SK-N-SH (cell line): Measurements from ENCODE around the gene PAXX. TPM values are rescaled to one million over a fixed set of nuclear protein-coding genes. Genes with fewer than 3 reads are reported as not detected.

Experiments used
- CTCF ChIA-PET: fragments of 300-600, 350-600 bp; formaldehyde crosslinking; extraction: SDS; loops from one replicate; lab custom pipeline; 2021; lab: Yijun Ruan, JAX
- POLR2A ChIA-PET: fragments of 350-600 bp; sonication (Branson Sonifier 250); formaldehyde crosslinking; extraction: SDS; loops from one replicate; lab custom pipeline; 2020; ENCODE audit warnings: antibody characterized with exemption, inconsistent platforms; lab: Yijun Ruan, JAX
- DNase-seq: peaks from one replicate; pipeline ENCODE4 v3.0.0; 2012
- H2AFZ ChIP-seq: fragments of 200-600 bp; sonication (generic); 2 replicates; pipeline ENCODE4 v1.8.1; 2016; ENCODE audit warnings: antibody characterized with exemption, mild to moderate bottlenecking, low read depth
- H3F3A ChIP-seq: fragments of 200-600 bp; sonication (generic); replicated peaks from 2 replicates; pipeline ENCODE3; 2016; ENCODE audit warnings: antibody characterized with exemption, mild to moderate bottlenecking; ENCODE audit not compliant: insufficient read depth
- H3K27ac ChIP-seq, 2 experiments: fragments of 200-500 bp in 1 of 2; fragments of 200-600 bp in 1 of 2; sonication (Bioruptor generic) in 1 of 2; sonication (generic), shearing (Covaris generic) in 1 of 2; 2 replicates each; pipeline versions ENCODE4 v1.5.1 to v1.6.1; 2014 to 2016; ENCODE audit warnings: low read depth in 2 of 2, inconsistent platforms in 1 of 2, low read length in 1 of 2, mild to moderate bottlenecking in 1 of 2, mixed read lengths in 1 of 2
- H3K27me3 ChIP-seq: fragments of 200-600 bp; sonication (generic), shearing (Covaris generic); 2 replicates; pipeline ENCODE4 v1.6.1; 2016; ENCODE audit warnings: mixed run types; ENCODE audit not compliant: insufficient read depth
- H3K36me3 ChIP-seq, 2 experiments: fragments of 200-500 bp in 1 of 2; fragments of 200-600 bp in 1 of 2; sonication (Bioruptor generic) in 1 of 2; sonication (generic) in 1 of 2; replicated peaks in 1 of 2; 2 replicates each; pipeline versions ENCODE3 to v1.5.1; 2014 to 2016; ENCODE audit warnings: low read length in 1 of 2, mild to moderate bottlenecking in 1 of 2; ENCODE audit not compliant: insufficient read depth in 2 of 2, control insufficient read depth in 1 of 2
- H3K4me1 ChIP-seq, 2 experiments: fragments of 200-500 bp in 1 of 2; fragments of 200-600 bp in 1 of 2; sonication (Bioruptor generic) in 1 of 2; sonication (generic), shearing (Covaris generic) in 1 of 2; 2 replicates each; pipeline versions ENCODE4 v1.5.1 to v1.6.1; 2014 to 2016; ENCODE audit warnings: low read depth in 1 of 2, low read length in 1 of 2, mixed run types in 1 of 2; ENCODE audit not compliant: insufficient read depth in 2 of 2, control insufficient read depth in 1 of 2
- H3K4me2 ChIP-seq: fragments of 200-600 bp; sonication (generic), shearing (Covaris generic); 2 replicates; pipeline ENCODE4 v1.6.1; 2017; ENCODE audit warnings: mixed run types
- H3K4me3 ChIP-seq, 2 experiments: fragments of 200-500 bp in 1 of 2; fragments of 200-600 bp in 1 of 2; sonication (Bioruptor generic) in 1 of 2; sonication (generic), shearing (Covaris generic) in 1 of 2; 2 replicates each; pipeline versions ENCODE4 v1.5.1 to v1.8.1; 2014 to 2016; ENCODE audit warnings: low read depth in 2 of 2, inconsistent platforms in 1 of 2, low read length in 1 of 2, mild to moderate bottlenecking in 1 of 2, mixed read lengths in 1 of 2, moderate library complexity in 1 of 2
- H3K79me2 ChIP-seq: fragments of 200-600 bp; sonication (generic); 2 replicates; pipeline ENCODE4 v1.8.1; 2017; ENCODE audit warnings: mild to moderate bottlenecking; ENCODE audit not compliant: insufficient read depth
- H3K9ac ChIP-seq: fragments of 200-600 bp; sonication (generic); 2 replicates; pipeline ENCODE4 v1.6.1; 2017; ENCODE audit warnings: mixed run types
- H3K9me2 ChIP-seq: fragments of 200-600 bp; sonication (generic); 2 replicates; pipeline ENCODE4 v1.6.1; 2017; ENCODE audit warnings: mixed run types
- H3K9me3 ChIP-seq: fragments of 200-600 bp; sonication (generic); 2 replicates; pipeline ENCODE4 v1.6.1; 2017; ENCODE audit warnings: mixed run types, mild to moderate bottlenecking, moderate library complexity
- H4K20me1 ChIP-seq: fragments of 200-600 bp; sonication (generic); 2 replicates; pipeline ENCODE4 v1.6.1; 2017; ENCODE audit warnings: mild to moderate bottlenecking, mixed run types; ENCODE audit not compliant: insufficient read depth
- CHD2 ChIP-seq: fragments of 150-350 bp; IDR thresholded peaks from 2 replicates; pipeline ENCODE4 v1.6.1; 2018; ENCODE audit warnings: low read length; ENCODE audit not compliant: partially characterized antibody
- ELF1 ChIP-seq: IDR thresholded peaks from 2 replicates; pipeline ENCODE4 v1.4.0; 2012
- EP300 ChIP-seq, 2 experiments: IDR thresholded peaks; 2 replicates each; pipeline versions ENCODE4 v1.4.0 to v1.6.1; 2012; ENCODE audit warnings: borderline replicate concordance in 1 of 2, low read depth in 1 of 2, low read length in 1 of 2
- EZH2phosphoT487 ChIP-seq: fragments of 200-600 bp; sonication (generic); IDR thresholded peaks from 2 replicates; pipeline ENCODE4 v1.6.1; 2017; ENCODE audit warnings: low read depth, mixed run types, mild to moderate bottlenecking, antibody characterized with exemption, moderate library complexity, borderline replicate concordance
- GABPA ChIP-seq: IDR thresholded peaks from 2 replicates; pipeline ENCODE4 v1.4.0; 2012; ENCODE audit warnings: low read depth, mild to moderate bottlenecking
- GATA2 ChIP-seq: sonication (generic); formaldehyde crosslinking; IDR thresholded peaks from 2 replicates; pipeline ENCODE4 v1.5.0; 2020; ENCODE audit warnings: mild to moderate bottlenecking, missing genetic modification reagents
- IRF3 ChIP-seq: fragments of 150-350 bp; IDR thresholded peaks from 2 replicates; pipeline ENCODE4 v1.6.1; 2016; ENCODE audit warnings: mild to moderate bottlenecking, low read depth, low read length
- MAX ChIP-seq: IDR thresholded peaks from 2 replicates; pipeline ENCODE4 v1.4.0; 2012; ENCODE audit warnings: low read depth
- MXI1 ChIP-seq: IDR thresholded peaks from 2 replicates; pipeline ENCODE4 v1.6.1; 2012; ENCODE audit warnings: mild to moderate bottlenecking, low read depth, low read length, improper control_type of control experiment
- NFIC ChIP-seq: IDR thresholded peaks from 2 replicates; pipeline ENCODE4 v1.4.0; 2012; ENCODE audit warnings: borderline replicate concordance
- NRF1 ChIP-seq: IDR thresholded peaks from 2 replicates; pipeline ENCODE4 v1.6.1; 2012; ENCODE audit warnings: low read depth, mild to moderate bottlenecking, low read length
- RAD21 ChIP-seq: IDR thresholded peaks from 2 replicates; pipeline ENCODE4 v1.6.1; 2012; ENCODE audit warnings: mild to moderate bottlenecking, low read length
- RCOR1 ChIP-seq: fragments of 150-350 bp; IDR thresholded peaks from 2 replicates; pipeline ENCODE4 v1.6.1; 2017; ENCODE audit warnings: antibody characterized with exemption, low read length
- RFX5 ChIP-seq: IDR thresholded peaks from 2 replicates; pipeline ENCODE4 v1.6.1; 2012; ENCODE audit warnings: mild to moderate bottlenecking, improper control_type of control experiment, low read length
- RXRA ChIP-seq: IDR thresholded peaks from 2 replicates; pipeline ENCODE4 v1.4.0; 2012; ENCODE audit warnings: low read depth, mild to moderate bottlenecking, borderline replicate concordance
- SMC3 ChIP-seq: IDR thresholded peaks from 2 replicates; pipeline ENCODE4 v1.6.1; 2012; ENCODE audit warnings: low read depth, low read length, improper control_type of control experiment
- TAF1 ChIP-seq: IDR thresholded peaks from 2 replicates; pipeline ENCODE4 v1.6.1; 2012; ENCODE audit warnings: low read depth, mild to moderate bottlenecking, low read length, moderate library complexity, borderline replicate concordance
- TEAD4 ChIP-seq: IDR thresholded peaks from 2 replicates; pipeline ENCODE4 v1.4.0; 2012; ENCODE audit warnings: mild to moderate bottlenecking, borderline replicate concordance; ENCODE audit not compliant: insufficient read depth
- USF1 ChIP-seq: IDR thresholded peaks from 2 replicates; pipeline ENCODE4 v1.4.0; 2012; ENCODE audit warnings: low read depth, borderline replicate concordance
- USF2 ChIP-seq: fragments of 150-350 bp; IDR thresholded peaks from 2 replicates; pipeline ENCODE4 v1.6.1; 2017; ENCODE audit warnings: antibody characterized with exemption, low read length, low read depth, borderline replicate concordance
- ZBTB33 ChIP-seq: IDR thresholded peaks from 2 replicates; pipeline ENCODE4 v1.4.0; 2012; ENCODE audit warnings: low read depth, borderline replicate concordance
- WGBS: methylation state at CpG from one replicate; pipeline ENCODE4 v1.1.6; 2017; ENCODE audit warnings: low lambda C conversion rate; 5-methylcytosine and 5-hydroxymethylcytosine counted together
- polyA plus RNA-seq, 3 experiments: library from polyadenylated mRNA; depleted of rRNA; stranded (reverse); fragments of >200 nt; gene quantifications; 2 replicates each; pipeline ENCODE4 v1.2.3, GENCODE V29; 2012

PAXX gene
- polyA plus RNA-seq, 1 of the 3 experiments (the other 2 are of a cell fraction): 52.9 TPM

GRCh38 chr9:137038916-137039315 is 46.7 kb downstream of the PAXX start:
- Histone ChIP-seq H3K9me2 (no peaks in the 10 kb centered on the region), H3K4me2 (no peak overlapping the region), H3K9me3 (no peaks in the 10 kb centered on the region), H3K36me3 (peaks cover 0 to 19% of the 10 kb centered on the region in 2 experiments), H3K27ac (no peak overlapping the region), H3F3A (peaks cover 4% of the 10 kb centered on the region), H3K4me1 (peaks cover 3 to 20% of the 10 kb centered on the region in 2 experiments; a peak in 2 of 4 replicates), H4K20me1 (peaks cover 8% of the 10 kb centered on the region), H3K79me2 (no peaks in the 10 kb centered on the region), H3K27me3 (no peaks in the 10 kb centered on the region), H3K9ac (no peak overlapping the region), H3K4me3 (no peak overlapping the region), H2AFZ (no peak overlapping the region)
- CTCF ChIA-PET: interaction anchor here (1.5 to 15.1 kb wide), 4 partner anchors 9 to 89 kb away, joined by 9 to 350 read pairs (median 16); partner anchors contain the start of genes C8G, FBXW5 and LCN12
- WGBS: 93% methylated on average over 3 of the region's 9 CpGs
- no peak for DNase-seq
- POLR2A ChIA-PET: interaction anchor here (0.6 kb wide), 1 partner anchor 166 kb away, joined by 3 read pairs; no protein-coding TSS in a partner anchor
- TF ChIP-seq ELF1 (no peak), TEAD4 (no peak), RXRA (no peak), ZBTB33 (no peak), USF2 (no peak), USF1 (no peak), RAD21 (no peak), RCOR1 (no peak), RFX5 (no peak), EZH2phosphoT487 (no peak), EP300 (IDR thresholded peaks at IDR 0.05; ENCODE audit: borderline replicate concordance in 1 of 2, low read depth in 1 of 2, low read length in 1 of 2) (no peak)

GRCh38 chr9:137039611-137040366 is 47.6 kb downstream of the PAXX start:
- H3K36me3 ChIP-seq: peaks cover 0 to 19% of the 10 kb centered on the region in 2 experiments
- no peak overlapping the region for H2AFZ ChIP-seq
- no peaks in the 10 kb centered on the region for H3K9me3 ChIP-seq
- H3K4me1 ChIP-seq: peaks cover 8 to 23% of the 10 kb centered on the region in 2 experiments; a peak in 2 of 4 replicates
- peaks cover 17% of the 10 kb centered on the region for H4K20me1 ChIP-seq
- no peak overlapping the region for H3K4me2 ChIP-seq
- no peak overlapping the region for H3K27ac ChIP-seq
- peaks cover 3% of the 10 kb centered on the region for H3F3A ChIP-seq
- ChIA-PET POLR2A (interaction anchor here (0.5 to 0.6 kb wide), 2 partner anchors 148 to 165 kb away, joined by 3 to 4 read pairs; no protein-coding TSS in a partner anchor), CTCF (interaction anchor here (0.8 to 15.1 kb wide), 6 partner anchors 9 to 197 kb away, joined by 3 to 350 read pairs (median 10); partner anchors contain the start of genes AJM1, C8G, FBXW5 and LCN12)
- H3K9ac ChIP-seq: no peak overlapping the region
- WGBS: 92% methylated on average over 12 of the region's 32 CpGs
- no peaks in the 10 kb centered on the region for H3K27me3 ChIP-seq
- DNase-seq: no peak
- no peaks in the 10 kb centered on the region for H3K79me2 ChIP-seq
- no peak overlapping the region for H3K4me3 ChIP-seq
- H3K9me2 ChIP-seq: no peaks in the 10 kb centered on the region
- no peak for TF ChIP-seq RCOR1
- TF ChIP-seq EZH2phosphoT487: no peak
- TF ChIP-seq MAX: no peak
- no peak for TF ChIP-seq TAF1
- no peak for TF ChIP-seq TEAD4
- TF ChIP-seq EP300 (IDR thresholded peaks at IDR 0.05; ENCODE audit: borderline replicate concordance in 1 of 2, low read depth in 1 of 2, low read length in 1 of 2): no peak
- TF ChIP-seq NRF1: no peak
- TF ChIP-seq CHD2: no peak
- no peak for TF ChIP-seq ELF1
- TF ChIP-seq RAD21: no peak
- TF ChIP-seq SMC3: no peak
- TF ChIP-seq RXRA: no peak
- TF ChIP-seq MXI1: no peak
- no peak for TF ChIP-seq GATA2 (CRISPR knock-in tag)
- no peak for TF ChIP-seq IRF3
- TF ChIP-seq GABPA: no peak
- TF ChIP-seq NFIC: no peak
